HG02678 (cell line): ENCODE data around the gene GRK5.
"Not testable (repeated sequence)": the region's sequence is repeated elsewhere in the genome, so short reads cannot be mapped to it uniquely, and the experiment has no call there.

ENCODE experiments used
- ATAC-seq: cut with Tn5 transposase; IDR thresholded peaks from one replicate; pipeline ENCODE4 v1.9.1; 2021; ENCODE audit warnings: mild to moderate bottlenecking, moderate library complexity; ENCODE audit not compliant: unreplicated experiment

GRK5 gene

GRCh38 chr10:119248184-119248583, 40.8 kb downstream of the GRK5 start:
- ATAC-seq = no peak

- no peak for ATAC-seq
These were observed 41.3 kb downstream of the GRK5 start for GRCh38 chr10:119248681-119249080.

- no peak for ATAC-seq
These were observed 43.4 kb downstream of the GRK5 start for GRCh38 chr10:119250641-119251314.

GRCh38 chr10:119251315-119251708, 43.9 kb downstream of the GRK5 start:
- no peak for ATAC-seq

- no peak for ATAC-seq
These were observed 44.7 kb downstream of the GRK5 start for GRCh38 chr10:119252051-119252465.

GRCh38 chr10:119252470-119253151, 45.2 kb downstream of the GRK5 start:
- ATAC-seq = no peak

- ATAC-seq = no peak
These were observed 46.2 kb downstream of the GRK5 start for GRCh38 chr10:119253433-119254174.

GRCh38 chr10:119254335-119254734, 47.0 kb downstream of the GRK5 start:
- ATAC-seq = no peak

GRCh38 chr10:119256030-119256429, 48.7 kb downstream of the GRK5 start:
- no peak for ATAC-seq

GRCh38 chr10:119256897-119257296, 49.5 kb downstream of the GRK5 start:
- ATAC-seq = no peak

- no peak for ATAC-seq
These were observed 50.6 kb downstream of the GRK5 start for GRCh38 chr10:119257899-119258419.

GRCh38 chr10:119259345-119259744, 52.0 kb downstream of the GRK5 start:
- ATAC-seq = no peak

- ATAC-seq = not testable (repeated sequence)
These were observed 53.6 kb downstream of the GRK5 start for GRCh38 chr10:119261016-119261415.

- no peak for ATAC-seq
These were observed 56.7 kb downstream of the GRK5 start for GRCh38 chr10:119263951-119264617.

GRCh38 chr10:119265691-119266090, 58.3 kb downstream of the GRK5 start:
- ATAC-seq = no peak

GRCh38 chr10:119267384-119267783, 60.0 kb downstream of the GRK5 start:
- no peak for ATAC-seq

GRCh38 chr10:119268428-119268827, 61.1 kb downstream of the GRK5 start:
- ATAC-seq = no peak

- peak; percentile 78 for ATAC-seq
These were observed 61.6 kb downstream of the GRK5 start for GRCh38 chr10:119268871-119269506.

GRCh38 chr10:119269737-119270136, 62.4 kb downstream of the GRK5 start:
- no peak for ATAC-seq

GRCh38 chr10:119270762-119271366, 63.5 kb downstream of the GRK5 start:
- peak; percentile 63 for ATAC-seq
